GM11168 (cell line): ENCODE measurements around the gene BRD1.
"Not testable (repeated sequence)": the region's sequence is repeated elsewhere in the genome, so short reads cannot be mapped to it uniquely, and the experiment has no call there.

Source experiments
- in situ Hi-C: fragments of 300-500 bp; cut with MboI; formaldehyde crosslinking; loops from one replicate; pipeline ENCODE4 v1.12.0; 2022; ENCODE audit warnings: low sequenced_read_pairs; ENCODE audit not compliant: unreplicated experiment

Gene BRD1

GRCh38 chr22:49827271-49827852 is 311 bp downstream of the BRD1 start:
- in situ Hi-C loops, result no loop called here

GRCh38 chr22:49826603-49827270 is 936 bp downstream of the BRD1 start:
- in situ Hi-C loops, result no loop called here

DNA sequence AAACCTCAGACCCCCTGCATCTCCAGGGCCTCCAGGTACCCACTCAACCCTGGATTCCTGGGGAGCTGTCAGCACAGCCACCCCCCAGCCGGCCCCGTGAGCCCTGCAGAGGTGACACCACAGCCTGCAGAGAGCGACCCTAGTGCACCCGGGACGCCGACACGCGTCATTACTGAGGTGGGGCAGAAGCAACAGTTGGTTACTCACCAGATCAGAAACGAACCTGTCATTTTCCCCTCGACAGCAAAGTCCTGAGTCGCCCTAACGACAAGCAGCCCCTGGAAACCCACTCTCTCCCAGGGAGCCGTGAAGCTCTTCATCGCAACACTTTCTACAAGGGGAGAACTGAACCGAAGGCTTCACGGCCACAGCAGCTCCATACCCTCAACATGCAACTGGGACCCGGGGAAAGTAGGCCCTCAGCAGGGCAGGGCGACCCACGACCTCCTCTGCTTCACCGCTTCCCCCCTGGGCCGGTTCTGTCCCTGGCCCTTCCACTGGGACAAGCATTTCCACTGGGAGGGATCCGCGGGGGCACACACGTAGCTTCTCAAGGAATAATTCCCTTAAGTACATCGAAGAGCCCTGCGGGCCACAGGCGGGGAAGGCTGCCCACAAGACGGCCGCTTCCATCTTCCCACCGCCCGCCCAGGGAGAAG is 1.6 kb downstream of the BRD1 start:
- in situ Hi-C loops, result no loop called here

GRCh38 chr22:49825436-49825835 is 2.2 kb downstream of the BRD1 start:
- in situ Hi-C loops, result no loop called here

GRCh38 chr22:49824936-49825335 is 2.7 kb downstream of the BRD1 start:
- in situ Hi-C loops, result no loop called here

- in situ Hi-C loops, result no loop called here
Measured at GRCh38 chr22:49824185-49824925, 3.3 kb downstream of the BRD1 start.

DNA sequence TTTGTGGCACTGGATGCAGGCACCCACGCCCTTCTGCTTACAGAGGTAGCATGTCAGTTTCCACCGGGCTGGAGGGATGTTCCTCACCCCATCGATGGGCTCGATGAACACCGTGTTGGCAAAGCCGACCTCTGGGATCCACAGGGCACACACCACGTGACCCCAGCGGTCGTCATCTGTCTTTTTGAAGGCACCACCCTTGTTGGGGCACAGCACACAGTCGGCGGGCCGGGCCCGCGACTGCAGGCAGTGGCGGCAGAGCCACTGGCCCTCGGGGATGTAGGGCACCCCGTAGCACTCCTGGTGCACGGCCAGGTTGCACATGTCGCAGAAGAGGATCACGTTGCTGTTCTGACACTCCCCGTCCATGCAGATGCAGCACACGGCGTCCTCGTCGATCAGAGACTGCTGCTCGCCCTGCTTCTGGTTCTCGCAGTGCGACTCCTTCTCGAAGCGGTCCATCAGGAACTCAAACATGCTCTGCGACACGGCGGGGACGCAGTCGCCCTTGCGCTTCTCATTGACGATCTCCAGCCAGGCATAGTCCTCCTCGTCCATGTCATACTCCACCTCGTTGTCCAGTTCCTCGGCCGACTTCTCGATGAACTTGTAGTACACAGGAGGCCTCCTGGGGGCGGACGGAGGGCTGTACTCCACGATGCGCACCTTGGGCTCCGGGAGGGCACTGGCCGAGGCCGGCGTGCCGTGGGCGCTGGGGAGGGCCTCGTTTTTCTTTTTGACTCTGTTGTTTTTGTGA is 4.2 kb downstream of the BRD1 start:
- in situ Hi-C loops, result no loop called here

DNA sequence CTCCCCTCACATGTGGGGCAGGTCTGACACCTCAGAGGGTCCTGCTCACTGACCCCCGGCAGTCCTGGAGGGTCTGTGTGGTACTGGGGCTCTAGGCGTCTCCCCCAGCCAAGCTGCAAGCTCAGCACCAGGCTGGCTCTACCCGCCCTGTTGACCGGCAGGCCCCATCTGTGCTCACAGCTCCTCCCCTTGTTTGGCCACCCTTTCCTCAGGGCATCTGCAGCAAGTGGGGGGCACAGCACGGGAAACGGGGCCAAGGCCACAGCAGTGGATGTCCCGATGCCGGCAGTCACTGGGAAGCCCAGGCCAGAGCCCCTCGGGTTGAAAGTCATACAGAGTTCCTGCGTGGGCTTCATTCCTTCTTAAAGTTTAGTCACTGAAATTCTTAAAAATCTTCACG is 5.9 kb downstream of the BRD1 start:
- in situ Hi-C loops, result not testable (repeated sequence)

DNA sequence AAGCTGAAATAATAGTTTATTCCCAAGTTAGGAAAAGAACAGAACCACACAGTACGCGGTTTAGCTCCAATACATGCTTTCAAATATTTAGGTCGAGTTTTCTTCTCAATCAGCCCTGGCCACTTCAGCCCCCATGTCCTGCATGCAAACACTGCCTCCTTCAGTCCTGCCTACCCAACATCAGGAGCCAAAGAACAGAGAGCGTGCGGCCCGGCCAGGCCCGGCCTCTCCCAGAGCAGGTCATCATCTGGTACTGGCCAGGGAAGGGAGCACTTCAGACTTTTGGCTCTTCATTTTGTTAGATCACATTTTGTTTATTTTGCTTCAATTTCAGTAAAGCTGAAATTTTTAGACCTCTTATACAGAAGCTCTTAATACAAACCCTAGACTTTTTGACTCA is 6.7 kb downstream of the BRD1 start:
- in situ Hi-C loops, result no loop called here

DNA sequence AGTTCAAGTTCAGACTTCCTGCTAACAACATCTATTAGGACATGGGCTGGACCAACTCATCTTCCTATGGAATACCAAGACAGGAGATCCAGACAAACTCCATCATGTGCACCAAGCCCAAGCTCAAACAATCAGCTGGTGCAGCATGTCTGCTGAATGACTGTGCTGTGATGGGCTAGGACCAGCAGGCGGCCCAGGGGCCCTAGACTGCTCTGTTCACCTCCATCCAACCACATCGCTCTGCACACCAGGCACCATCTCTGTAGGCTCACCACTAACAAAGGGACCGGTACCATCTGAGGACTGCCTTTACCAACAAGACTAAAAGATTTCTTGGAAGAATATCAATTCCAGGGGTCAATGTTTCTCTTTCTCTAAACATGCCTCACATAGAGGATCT is 10.3 kb downstream of the BRD1 start:
- in situ Hi-C loops, result no loop called here

GRCh38 chr22:49815641-49816091 is 12.0 kb downstream of the BRD1 start:
- in situ Hi-C loops, result no loop called here

GRCh38 chr22:49814856-49815255 is 12.8 kb downstream of the BRD1 start:
- in situ Hi-C loops, result no loop called here

DNA sequence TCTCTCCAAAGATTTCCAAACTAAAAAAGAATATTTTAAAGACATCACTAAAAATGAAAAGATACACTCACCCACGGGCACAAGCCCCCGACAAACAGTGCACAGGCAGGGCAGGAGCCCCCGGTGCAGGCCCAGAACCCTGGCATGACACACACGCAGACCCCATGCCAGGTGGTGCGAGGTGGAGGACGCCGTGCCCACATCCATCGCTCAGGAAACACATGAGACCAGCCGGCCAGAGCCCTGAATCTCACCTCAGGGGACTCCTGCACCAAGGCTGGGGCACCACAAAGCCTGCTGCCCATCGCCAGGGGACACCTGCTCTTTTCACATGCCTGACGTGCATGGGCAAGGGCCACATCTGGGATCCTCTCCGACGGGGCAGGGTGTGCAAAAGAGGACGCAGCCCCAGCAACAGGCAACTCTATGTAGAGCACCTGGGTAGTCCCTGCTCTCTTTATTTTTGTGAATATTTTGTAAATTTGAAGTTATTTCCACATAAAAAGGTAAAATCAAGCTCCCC is 13.4 kb downstream of the BRD1 start:
- in situ Hi-C loops, result no loop called here

DNA sequence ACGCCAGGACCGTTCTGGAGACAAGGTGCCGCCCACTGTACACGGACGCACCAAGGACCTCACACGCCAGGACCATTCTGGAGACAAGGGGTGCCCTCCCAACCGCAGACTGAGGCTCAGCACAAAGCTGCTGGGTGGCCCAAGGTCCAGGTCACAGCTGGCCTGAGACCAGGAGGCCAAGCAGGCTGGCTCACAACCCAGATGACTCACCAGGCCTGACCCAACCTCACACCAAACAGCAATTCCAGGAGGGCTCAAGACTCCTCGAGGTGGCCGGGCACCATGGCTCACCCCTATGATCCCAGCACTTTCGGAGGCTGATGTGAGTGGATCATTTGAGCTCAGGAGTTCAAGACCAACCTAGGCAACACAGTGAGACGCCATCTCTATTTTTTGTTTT is 14.8 kb downstream of the BRD1 start:
- in situ Hi-C loops, result no loop called here

- in situ Hi-C loops, result no loop called here
Measured at GRCh38 chr22:49811020-49811791, 16.5 kb downstream of the BRD1 start.

DNA sequence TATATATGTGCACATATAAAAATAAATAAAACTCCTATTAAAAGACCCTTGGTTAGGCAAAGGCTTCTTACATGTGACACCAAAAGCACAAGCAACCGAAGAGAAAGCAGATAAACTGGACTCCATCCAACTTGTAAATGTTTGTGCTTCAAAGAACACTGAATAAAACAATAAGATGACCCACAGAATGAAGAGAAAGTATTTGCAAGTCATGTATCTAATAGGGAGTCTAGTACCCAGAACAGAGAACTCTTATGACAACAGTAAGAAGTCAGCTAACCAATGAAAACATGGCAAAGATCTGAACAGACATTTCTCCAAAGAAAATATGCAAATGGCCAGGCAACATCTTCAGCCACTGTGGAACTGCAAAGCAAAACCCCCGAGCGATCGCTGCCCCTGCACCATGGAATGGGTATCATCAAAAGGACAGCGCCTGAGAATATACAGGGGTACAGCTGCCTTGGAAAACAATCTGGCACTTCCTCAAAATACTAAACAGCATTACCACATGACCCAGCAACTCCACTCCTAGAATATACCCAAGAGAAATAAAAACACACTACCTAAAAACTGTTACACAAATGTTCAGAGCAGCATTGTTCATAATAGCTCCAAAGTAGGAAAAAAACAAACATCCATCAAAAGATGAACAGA is 17.2 kb downstream of the BRD1 start:
- in situ Hi-C loops, result no loop called here

DNA sequence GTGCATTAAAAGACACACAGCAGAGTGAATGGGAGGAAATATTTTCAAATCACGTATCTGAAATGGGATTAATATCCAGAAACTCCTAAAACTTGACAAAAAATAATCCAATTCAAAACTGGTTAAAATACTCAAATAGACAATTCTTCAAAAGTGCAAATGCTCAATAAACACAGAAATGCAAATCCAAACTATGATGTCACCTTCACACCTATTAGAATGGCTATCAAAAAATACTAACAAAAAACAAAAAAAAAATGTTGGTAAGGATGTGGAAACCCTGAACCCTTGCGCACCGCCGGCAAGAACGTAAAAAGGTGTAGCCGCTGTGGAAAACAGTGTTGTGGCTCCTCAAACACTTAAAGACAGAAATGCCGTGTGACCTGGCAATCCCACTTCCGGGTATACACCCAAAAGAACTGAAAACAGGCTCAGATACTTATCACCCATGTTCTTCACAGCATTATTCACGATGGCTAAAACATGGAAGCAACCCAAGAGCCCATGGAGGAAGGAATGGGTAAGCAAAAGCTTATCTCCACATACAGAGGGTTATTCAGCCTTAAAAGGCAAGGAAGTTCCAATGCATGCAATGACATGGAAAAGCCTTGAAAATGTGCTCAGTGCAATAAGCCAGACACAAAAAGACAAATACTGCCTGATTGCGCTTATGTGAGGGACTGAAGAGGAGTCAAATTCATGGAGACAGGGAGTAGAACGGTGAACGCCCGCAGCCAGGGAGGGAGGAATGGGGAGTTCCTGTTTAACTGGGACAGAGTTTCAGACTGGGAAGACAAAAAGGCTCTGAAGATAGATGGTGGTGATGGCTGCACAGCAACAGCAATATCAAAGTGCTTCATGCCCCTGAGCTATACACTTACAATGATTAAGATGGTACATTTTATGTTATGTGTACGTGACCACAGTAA is 19.6 kb downstream of the BRD1 start:
- in situ Hi-C loops, result no loop called here

GRCh38 chr22:49807129-49807528 is 20.5 kb downstream of the BRD1 start:
- in situ Hi-C loops, result no loop called here
